WERI-Rb-1 (cell line): Measurements from ENCODE around the gene DUSP9.

ENCODE experiments used
- DNase-seq: peaks from one replicate; pipeline ENCODE4 v3.0.0-alpha.2; 2020
- H3K27ac ChIP-seq: fragments of 250-450 bp; sonication (Bioruptor Pico); 2 replicates; pipeline ENCODE4 v1.5.1; 2020; ENCODE audit warnings: mild to moderate bottlenecking, moderate library complexity
- H3K27me3 ChIP-seq: fragments of 250-450 bp; sonication (Bioruptor Pico); 2 replicates; pipeline ENCODE4 v1.5.1; 2021; ENCODE audit warnings: mild to moderate bottlenecking, low read depth, moderate library complexity; ENCODE audit not compliant: insufficient read depth, severe bottlenecking
- H3K36me3 ChIP-seq: fragments of 250-450 bp; sonication (Bioruptor Pico); 2 replicates; pipeline ENCODE4 v1.5.1; 2020; ENCODE audit warnings: mild to moderate bottlenecking, moderate library complexity
- H3K4me3 ChIP-seq: 2 replicates; pipeline ENCODE4 v1.5.1; 2011; ENCODE audit warnings: low read depth, mild to moderate bottlenecking, control low read depth, low read length
- H3K9me3 ChIP-seq: fragments of 250-450 bp; sonication (Bioruptor Pico); 2 replicates; pipeline ENCODE4 v1.5.1; 2021; ENCODE audit warnings: mild to moderate bottlenecking, moderate library complexity; ENCODE audit not compliant: severe bottlenecking
- TF ChIP-seq, protein P1 (sequence below): IDR thresholded peaks from 2 replicates; pipeline ENCODE4 v1.5.1; 2011; ENCODE audit warnings: low read depth, mild to moderate bottlenecking, control low read depth, inconsistent platforms, low read length

DUSP9 gene, protein sequence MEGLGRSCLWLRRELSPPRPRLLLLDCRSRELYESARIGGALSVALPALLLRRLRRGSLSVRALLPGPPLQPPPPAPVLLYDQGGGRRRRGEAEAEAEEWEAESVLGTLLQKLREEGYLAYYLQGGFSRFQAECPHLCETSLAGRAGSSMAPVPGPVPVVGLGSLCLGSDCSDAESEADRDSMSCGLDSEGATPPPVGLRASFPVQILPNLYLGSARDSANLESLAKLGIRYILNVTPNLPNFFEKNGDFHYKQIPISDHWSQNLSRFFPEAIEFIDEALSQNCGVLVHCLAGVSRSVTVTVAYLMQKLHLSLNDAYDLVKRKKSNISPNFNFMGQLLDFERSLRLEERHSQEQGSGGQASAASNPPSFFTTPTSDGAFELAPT

GRCh38 chrX:153646620-153647373 is at the start of gene DUSP9:
Gene DUSP9, plus strand, starts transcription at chrX:153647203. Its CDS starts 751 bp downstream, at chrX:153647954.
- no peaks in the 10 kb centered on the region for H3K36me3 ChIP-seq
- H3K9me3 ChIP-seq, result no peaks in the 10 kb centered on the region
- TF ChIP-seq, protein P1, sequence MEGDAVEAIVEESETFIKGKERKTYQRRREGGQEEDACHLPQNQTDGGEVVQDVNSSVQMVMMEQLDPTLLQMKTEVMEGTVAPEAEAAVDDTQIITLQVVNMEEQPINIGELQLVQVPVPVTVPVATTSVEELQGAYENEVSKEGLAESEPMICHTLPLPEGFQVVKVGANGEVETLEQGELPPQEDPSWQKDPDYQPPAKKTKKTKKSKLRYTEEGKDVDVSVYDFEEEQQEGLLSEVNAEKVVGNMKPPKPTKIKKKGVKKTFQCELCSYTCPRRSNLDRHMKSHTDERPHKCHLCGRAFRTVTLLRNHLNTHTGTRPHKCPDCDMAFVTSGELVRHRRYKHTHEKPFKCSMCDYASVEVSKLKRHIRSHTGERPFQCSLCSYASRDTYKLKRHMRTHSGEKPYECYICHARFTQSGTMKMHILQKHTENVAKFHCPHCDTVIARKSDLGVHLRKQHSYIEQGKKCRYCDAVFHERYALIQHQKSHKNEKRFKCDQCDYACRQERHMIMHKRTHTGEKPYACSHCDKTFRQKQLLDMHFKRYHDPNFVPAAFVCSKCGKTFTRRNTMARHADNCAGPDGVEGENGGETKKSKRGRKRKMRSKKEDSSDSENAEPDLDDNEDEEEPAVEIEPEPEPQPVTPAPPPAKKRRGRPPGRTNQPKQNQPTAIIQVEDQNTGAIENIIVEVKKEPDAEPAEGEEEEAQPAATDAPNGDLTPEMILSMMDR, result no peak
- peak; percentile 12 for DNase-seq
- no peak within 1 kb of the TSS for H3K27ac ChIP-seq
- peaks cover 18% of the 10 kb centered on the region for H3K27me3 ChIP-seq
- H3K4me3 ChIP-seq, result no peak within 1 kb of the TSS

DNA sequence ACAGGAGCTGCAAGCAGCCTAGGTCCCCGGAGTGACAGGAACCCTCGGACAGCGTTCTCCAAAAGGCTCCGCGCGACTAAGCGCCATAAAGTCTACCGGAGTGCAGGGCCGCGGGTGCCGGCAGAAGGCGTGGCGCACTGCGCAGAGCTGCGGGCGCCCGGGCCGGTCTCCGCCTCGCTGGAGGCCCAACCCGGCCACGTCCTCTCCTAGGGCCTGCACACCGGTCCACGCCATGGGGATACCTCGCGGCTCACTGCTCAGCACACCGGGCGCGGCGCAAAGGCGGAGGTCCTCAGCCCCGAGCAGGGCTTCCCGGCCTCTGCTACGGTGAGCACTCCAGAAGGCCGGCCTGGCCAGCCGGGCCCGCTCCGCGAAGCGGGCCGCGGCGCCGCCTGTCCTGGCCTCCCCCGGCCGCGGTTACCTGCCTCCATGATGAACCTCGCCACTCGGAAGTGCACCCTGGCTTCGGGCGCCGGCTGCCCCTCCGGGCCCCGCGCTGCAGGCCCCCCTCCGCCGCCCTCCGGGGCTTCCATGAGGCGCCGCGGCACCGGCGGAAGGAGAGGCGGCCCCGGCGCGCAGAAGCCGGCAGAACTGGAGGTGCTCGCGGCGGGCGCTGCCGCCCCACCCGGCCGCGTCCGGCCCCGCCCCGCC is 48.3 kb upstream of the DUSP9 start, which contains the start of gene CCNQ:
CCNQ (minus strand) TSS at position 599 of the 651 bp plus-strand sequence; CDS start at position 533, 66 bp downstream.
- peaks cover 22% of the 10 kb centered on the region for H3K9me3 ChIP-seq
- TF ChIP-seq, protein P1, result no peak
- peaks cover 3% of the 10 kb centered on the region for H3K27me3 ChIP-seq
- H3K4me3 ChIP-seq, result peak within 1 kb of the TSS; percentile 76
- H3K27ac ChIP-seq, result peak within 1 kb of the TSS; percentile 85
- DNase-seq, result peak; percentile 31
- H3K36me3 ChIP-seq, result peaks cover 35% of the 10 kb centered on the region

DNA sequence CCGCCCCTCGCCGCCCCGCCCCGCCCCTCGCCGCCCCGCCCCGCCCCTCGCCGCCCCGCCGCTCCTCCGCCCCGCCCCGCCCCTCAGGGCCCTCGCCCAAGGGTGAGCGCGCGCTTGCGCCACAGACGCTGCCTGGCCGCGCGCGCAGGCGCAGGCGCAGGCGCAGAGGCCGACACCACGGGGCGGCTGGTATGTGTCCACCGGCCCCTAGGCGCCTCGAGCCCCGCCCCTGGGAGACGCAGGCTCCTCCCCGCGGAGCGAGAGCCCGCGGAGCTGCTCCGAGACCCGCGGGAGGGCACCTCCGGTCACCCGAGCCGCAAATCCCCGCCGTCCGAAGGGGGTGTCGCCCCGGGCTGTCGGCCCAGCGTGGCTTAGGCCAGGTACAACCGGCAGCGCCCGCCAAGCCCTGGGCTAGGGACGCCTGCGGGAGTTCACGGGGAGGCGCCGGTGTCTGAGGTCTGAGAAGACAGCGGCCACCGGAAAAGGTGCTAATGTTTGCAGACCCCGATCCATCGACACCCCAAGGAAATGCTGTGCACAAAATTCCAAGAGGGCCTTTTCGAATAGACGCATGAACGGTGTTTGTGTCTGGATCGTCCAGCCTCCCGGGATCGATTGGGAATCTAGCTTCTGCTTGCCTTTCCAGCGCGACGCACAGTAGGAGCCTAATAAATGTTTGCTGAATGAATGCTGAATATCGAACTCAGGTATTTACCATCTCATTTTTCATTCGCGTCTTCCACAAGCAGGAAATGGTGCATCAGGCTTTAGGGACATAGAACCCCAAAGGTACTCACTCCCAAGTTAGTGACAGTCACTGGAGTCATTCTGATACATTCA is 47.6 kb upstream of the DUSP9 start:
- H3K36me3 ChIP-seq, result peaks cover 28% of the 10 kb centered on the region
- peak overlapping the region; percentile 85 for H3K27ac ChIP-seq
- H3K4me3 ChIP-seq, result peak overlapping the region; percentile 76
- peaks cover 22% of the 10 kb centered on the region for H3K9me3 ChIP-seq
- TF ChIP-seq, protein P1, result no peak
- H3K27me3 ChIP-seq, result peaks cover under 1% of the 10 kb centered on the region
- peak; percentile 96 for DNase-seq

GRCh38 chrX:153600032-153600373 is 47.0 kb upstream of the DUSP9 start:
- Histone ChIP-seq H3K27me3 (no peaks in the 10 kb centered on the region), H3K9me3 (peaks cover 22% of the 10 kb centered on the region), H3K27ac (peak overlapping the region; percentile 85), H3K36me3 (peaks cover 22% of the 10 kb centered on the region), H3K4me3 (peak overlapping the region; percentile 76)
- TF ChIP-seq, protein P1, result no peak
- DNase-seq, result peak; percentile 44

DNA sequence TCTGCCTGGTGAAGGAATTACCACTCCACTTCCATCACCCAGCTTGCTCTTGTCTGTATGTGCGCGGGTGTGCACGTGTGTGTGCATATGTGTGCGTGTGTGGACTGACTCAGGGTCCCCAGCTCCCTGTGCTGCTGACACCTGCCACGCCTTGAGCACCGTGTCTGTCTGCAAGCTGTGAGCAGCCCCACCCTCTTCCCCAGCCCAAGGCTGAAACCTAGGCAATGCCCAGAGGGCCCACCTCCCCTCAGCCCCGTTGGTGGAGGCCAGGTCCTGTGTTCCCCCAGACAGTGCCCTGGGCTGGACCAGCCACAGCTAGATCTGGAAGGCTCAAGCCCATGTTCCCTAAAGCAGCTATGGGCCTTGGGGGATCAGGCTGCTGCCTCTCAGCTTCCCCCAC is 46.1 kb upstream of the DUSP9 start:
- peaks cover 20% of the 10 kb centered on the region for H3K9me3 ChIP-seq

More for the DNA sequence above, 46.1 kb upstream of the DUSP9 start:
- H3K27me3 ChIP-seq, result no peaks in the 10 kb centered on the region
- no peak overlapping the region for H3K4me3 ChIP-seq
- TF ChIP-seq, protein P1, result no peak
- DNase-seq, result no peak
- H3K27ac ChIP-seq, result peak overlapping the region; percentile 85
- H3K36me3 ChIP-seq, result peaks cover 13% of the 10 kb centered on the region
